PC-9 (cell line): ENCODE results near the gene UNC45A.

Source experiments
- EZH2 ChIP-seq: fragments of 200-600 bp; sonication (generic); IDR thresholded peaks from 2 replicates; pipeline ENCODE4 v1.8.0; 2017; ENCODE audit warnings: antibody characterized with exemption, low read depth
- TF ChIP-seq, protein P1 (sequence below): fragments of 200-600 bp; sonication (generic); conservative IDR thresholded peaks from 2 replicates; pipeline ENCODE4 v1.6.1; 2017; ENCODE audit warnings: mixed run types, antibody characterized with exemption, mild to moderate bottlenecking, moderate library complexity

DNA sequence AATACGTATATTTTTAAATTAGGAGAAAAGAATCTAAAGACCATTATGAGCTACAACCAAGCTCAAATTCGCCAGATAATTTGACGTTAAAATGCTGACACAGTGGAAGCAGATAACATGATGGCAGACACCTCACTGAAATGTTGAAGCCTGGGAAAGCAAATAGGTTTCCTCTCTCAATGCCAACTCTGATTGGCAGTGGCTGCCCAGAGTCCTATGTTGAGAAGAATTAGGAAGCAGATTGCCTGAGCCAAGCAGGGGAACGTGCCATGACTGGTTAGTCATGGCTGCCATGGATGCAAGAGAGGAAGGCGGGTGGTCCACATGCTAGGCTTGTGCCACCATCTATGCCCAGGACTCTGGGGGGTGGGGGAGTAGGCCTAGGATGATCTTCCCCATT, 3.2 kb downstream of the UNC45A start:
- TF ChIP-seq, protein P1, sequence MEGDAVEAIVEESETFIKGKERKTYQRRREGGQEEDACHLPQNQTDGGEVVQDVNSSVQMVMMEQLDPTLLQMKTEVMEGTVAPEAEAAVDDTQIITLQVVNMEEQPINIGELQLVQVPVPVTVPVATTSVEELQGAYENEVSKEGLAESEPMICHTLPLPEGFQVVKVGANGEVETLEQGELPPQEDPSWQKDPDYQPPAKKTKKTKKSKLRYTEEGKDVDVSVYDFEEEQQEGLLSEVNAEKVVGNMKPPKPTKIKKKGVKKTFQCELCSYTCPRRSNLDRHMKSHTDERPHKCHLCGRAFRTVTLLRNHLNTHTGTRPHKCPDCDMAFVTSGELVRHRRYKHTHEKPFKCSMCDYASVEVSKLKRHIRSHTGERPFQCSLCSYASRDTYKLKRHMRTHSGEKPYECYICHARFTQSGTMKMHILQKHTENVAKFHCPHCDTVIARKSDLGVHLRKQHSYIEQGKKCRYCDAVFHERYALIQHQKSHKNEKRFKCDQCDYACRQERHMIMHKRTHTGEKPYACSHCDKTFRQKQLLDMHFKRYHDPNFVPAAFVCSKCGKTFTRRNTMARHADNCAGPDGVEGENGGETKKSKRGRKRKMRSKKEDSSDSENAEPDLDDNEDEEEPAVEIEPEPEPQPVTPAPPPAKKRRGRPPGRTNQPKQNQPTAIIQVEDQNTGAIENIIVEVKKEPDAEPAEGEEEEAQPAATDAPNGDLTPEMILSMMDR: no peak
- no peak for TF ChIP-seq EZH2
